Mesenteric fat pad (tissue), 1 donor: Measurements from ENCODE around the gene TTBK1. TPM values are rescaled to one million over a fixed set of nuclear protein-coding genes. Genes with fewer than 3 reads are reported as not detected.
A peak's percentile ranks its signal among the peaks of the same experiment; 100 is the strongest.

Experiments used
- DNase-seq: peaks from one replicate; pipeline ENCODE4 v3.0.0-alpha.2; 2020; ENCODE audit warnings: low spot score
- long read RNA-seq: library from polyadenylated mRNA; unstranded; transcript quantifications from one replicate; pipeline ENCODE4 v2.0.0, GENCODE V29; 2020
- total RNA-seq: library from RNA; stranded (reverse); fragmentation: NEBNext Ultra II Directional; extraction: Animal tissue kit (Norgen Biotek cat#: 25700); gene quantifications from one replicate; pipeline ENCODE4 v1.2.1, GENCODE V29; 2021
- donor health status: DM: yes; HTN: yes; CAD: no.

The TTBK1 gene
- total RNA-seq = 0.06 TPM
- long read RNA-seq = 0 reads

DNA sequence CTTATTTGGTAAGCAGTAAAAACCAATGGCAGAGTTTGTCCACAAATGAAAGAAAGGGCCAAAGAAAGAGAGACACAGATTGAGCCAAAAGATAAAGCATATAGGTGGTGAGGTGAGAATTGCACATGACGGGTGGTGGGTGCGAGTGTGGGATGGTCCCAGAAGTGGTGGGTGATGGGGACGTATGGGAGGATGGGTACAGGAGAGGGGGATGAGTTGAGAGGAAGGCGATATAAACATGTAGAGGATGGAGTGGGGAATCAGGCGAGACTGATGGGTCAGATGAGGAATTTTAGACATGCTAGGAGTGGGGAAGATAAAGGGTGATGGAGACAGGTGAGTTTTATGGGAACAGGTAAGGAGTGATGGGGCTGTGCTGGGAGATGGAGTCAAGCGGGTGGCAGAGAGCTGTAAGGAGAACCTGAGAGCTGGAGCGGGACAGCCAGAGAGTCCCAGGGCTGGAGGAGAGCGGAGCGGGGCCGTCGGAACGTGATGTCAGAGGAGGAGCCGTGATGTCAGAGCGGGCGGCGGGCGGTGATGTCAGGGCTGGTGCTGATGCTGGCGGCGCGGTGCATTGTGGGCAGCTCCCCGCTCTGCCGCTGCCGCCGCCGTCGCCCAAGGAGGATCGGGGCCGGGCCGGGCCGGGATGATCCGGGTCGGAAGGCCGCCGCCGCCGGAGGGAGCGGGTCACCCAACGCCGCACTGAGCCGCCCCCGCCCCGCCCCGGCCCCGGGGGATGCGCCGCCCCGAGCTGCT lies at the start of gene TTBK1:
Gene TTBK1, plus strand, starts transcription at position 574 of the 756 bp plus-strand sequence. CDS start 3,180 bp downstream, outside the sequence.
- no peak for DNase-seq

DNA sequence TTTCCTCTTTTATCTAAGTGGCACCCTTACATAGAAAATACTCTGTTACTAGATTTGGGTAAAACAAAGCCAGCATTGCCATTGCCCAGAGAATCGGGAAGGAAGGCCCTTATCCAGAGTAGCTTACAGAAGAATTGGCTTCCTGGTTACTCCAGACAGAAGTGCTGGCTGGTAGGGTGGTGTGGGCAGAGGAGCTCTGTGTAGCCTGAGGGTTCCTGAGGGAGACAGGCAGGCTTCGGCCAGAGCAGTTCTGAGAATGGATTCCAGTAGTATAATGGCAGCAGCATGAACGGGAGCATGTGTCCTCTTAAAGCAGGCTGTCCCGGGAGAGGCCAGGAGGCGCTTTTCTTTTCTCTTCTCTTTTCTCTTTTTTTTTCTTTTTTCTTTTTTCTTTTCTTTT lies 49.4 kb upstream of the TTBK1 start:
- DNase-seq = peak; percentile 14

- DNase-seq = no peak
Measured at GRCh38 chr6:43196337-43196736, 46.9 kb upstream of the TTBK1 start.

- no peak for DNase-seq
Measured at GRCh38 chr6:43199912-43200311, 43.4 kb upstream of the TTBK1 start.

DNA sequence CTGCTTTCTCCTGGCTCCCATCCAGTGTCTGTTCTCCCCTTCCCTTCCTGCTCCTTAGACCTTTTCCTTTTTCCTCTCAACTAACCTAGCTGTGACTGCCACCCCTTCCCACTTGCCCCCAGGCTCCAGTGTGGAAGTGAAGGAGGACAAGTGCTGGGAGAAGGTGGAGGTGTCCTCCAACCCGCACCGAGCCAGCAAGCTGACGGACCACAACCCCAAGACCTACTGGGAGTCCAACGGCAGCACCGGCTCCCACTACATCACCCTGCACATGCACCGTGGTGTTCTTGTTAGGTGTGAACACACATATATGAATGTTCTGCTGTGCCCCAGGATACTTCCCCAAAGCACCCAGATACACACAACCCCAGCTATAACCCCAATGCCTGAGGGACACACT lies 42.7 kb upstream of the TTBK1 start:
- DNase-seq = no peak

GRCh38 chr6:43202451-43202850 lies 40.8 kb upstream of the TTBK1 start:
- no peak for DNase-seq

- no peak for DNase-seq
Measured at GRCh38 chr6:43203029-43203717, 40.1 kb upstream of the TTBK1 start.

DNA sequence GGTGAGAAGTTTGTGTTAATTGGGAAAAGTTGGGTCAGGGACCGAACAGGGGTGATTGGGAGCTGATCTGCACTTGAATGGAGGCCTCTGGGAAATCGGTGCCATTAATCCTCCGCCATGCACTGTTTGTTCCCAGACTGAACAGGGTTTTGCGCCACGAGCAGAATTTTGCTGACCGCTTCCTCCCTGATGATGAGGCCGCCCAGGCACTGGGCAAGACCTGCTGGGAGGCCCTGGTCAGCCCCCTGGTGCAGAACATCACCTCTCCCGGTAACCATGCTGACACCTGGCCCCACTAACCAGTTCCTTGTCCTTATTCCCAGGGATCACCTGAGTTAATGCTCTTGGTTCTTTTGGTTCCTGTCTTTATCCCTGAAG lies 39.6 kb upstream of the TTBK1 start:
- no peak for DNase-seq

- no peak for DNase-seq
Measured at GRCh38 chr6:43204271-43205105, 38.8 kb upstream of the TTBK1 start.

DNA sequence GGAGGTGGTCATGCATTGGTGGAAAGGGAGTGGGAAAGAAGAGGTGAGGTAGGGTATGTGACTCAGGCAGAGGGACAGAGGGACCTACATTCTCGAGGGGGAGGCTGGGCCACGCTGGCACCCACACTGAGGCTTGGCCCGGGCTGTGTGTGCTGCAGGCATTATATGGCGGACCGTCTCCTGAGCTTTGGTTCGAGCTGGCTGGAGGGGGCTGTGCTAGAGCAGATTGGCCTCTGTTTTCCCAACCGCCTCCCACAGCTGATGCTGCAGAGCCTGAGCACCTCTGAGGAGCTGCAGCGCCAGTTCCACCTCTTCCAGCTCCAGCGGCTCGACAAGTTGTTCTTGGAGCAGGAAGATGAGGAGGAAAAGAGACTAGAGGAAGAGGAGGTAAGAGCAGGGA lies 37.4 kb upstream of the TTBK1 start:
- DNase-seq = no peak

GRCh38 chr6:43207286-43207685 lies 36.0 kb upstream of the TTBK1 start:
- DNase-seq = no peak

DNA sequence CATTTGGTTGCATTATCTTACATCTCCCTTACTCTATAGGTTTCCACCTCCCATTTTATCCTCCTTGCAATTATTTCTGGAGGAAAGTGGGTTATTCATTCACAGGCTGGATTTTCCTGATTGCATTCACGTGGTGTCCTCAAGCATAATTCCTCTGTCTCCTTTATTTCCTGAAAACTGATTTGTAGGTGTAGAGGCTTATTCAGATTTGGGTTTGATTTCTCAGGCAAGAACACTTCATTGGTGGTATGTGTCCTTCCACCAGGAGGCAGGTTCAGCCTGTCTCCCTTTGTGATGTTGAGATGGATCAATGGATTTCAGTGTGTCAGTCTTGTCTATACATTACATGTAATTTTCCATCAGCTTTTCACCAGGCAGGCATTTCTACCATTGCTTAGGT lies 31.3 kb upstream of the TTBK1 start:
- no peak for DNase-seq

DNA sequence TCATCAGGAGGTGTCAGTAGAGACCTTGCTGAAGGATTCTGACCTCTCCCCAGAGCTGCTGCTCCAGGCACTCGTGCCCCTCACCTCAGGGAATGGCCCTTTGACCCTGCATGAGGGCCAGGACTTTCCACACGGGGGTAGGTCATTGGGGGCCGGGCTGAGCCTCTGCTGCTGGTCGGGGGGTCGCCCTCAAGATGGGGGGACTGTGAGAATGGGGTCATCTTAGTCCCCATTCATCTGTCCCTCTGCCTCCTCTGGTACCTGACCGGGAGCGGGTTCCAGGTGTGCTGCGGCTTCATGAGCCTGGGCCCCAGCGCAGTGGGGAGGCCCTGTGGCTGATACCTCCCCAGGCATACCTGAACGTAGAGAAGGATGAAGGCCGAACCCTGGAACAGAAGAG lies 29.9 kb upstream of the TTBK1 start:
- DNase-seq = no peak

DNA sequence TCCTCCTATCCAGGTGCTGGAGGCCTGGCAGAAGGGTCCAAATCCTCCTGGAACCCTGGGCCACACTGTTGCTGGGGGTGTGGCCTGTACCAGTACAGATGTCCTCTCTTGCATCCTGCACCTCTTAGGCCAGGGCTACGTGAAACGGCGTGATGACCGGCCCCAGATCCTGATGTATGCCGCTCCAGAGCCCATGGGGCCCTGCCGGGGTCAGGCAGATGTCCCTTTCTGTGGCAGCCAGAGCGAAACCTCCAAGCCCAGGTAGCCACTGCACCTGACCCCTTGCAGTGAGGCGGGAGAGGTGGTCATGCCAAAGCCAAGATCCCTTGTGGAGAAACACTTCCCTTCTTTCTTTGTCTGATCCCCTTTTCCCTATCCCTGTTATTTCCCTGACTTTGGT lies 28.2 kb upstream of the TTBK1 start:
- no peak for DNase-seq

- DNase-seq = no peak
Measured at GRCh38 chr6:43216200-43216599, 27.1 kb upstream of the TTBK1 start.

- DNase-seq = no peak
Measured at GRCh38 chr6:43217351-43217750, 25.9 kb upstream of the TTBK1 start.

DNA sequence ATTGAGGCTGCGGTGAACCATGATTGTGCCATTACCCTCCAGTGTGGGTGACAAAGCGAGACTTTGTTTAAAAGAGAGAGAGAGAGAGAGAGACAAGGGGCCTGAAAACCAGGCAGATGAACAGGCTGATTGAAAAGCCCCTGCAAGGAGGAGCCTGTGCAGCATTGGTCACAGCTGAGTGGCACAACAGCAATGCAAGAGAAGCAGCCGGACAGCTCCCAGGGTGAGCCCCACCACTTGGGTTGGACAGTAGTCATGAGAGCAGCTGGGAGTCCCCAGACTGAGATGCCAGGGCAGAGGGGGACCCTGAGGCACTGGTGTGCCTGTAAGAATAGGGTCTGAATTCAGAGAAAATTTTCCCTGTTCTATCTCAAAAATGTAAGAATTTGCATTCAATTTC lies 24.2 kb upstream of the TTBK1 start:
- DNase-seq = no peak

- DNase-seq = no peak
Measured at GRCh38 chr6:43219814-43220213, 23.5 kb upstream of the TTBK1 start.

DNA sequence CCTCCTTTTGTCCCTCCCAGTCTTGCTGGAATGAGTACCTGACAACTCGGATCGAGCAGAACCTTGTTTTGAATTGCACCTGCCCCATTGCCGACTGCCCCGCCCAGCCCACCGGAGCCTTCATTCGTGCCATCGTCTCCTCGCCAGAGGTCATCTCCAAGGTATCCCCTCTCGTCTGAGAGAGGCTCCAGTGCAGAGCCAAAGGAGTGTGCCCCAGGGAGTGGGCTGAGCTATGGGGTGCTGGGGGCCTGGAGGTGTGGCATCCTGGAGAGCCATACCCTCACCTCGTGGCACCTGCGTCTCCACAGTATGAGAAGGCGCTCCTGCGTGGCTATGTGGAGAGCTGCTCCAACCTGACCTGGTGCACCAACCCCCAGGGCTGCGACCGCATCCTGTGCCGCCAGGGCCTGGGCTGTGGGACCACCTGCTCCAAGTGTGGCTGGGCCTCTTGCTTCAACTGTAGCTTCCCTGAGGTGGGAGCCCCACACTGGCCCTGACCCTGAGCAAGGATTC lies 22.8 kb upstream of the TTBK1 start:
- no peak for DNase-seq

GRCh38 chr6:43221046-43221972 lies 22.0 kb upstream of the TTBK1 start:
- no peak for DNase-seq
